Measurements from ENCODE around the gene DMAP1.

The DMAP1 gene

GRCh38 chr1:44256762-44257554, 43.7 kb downstream of the DMAP1 start:
- DNase-seq: no peak

- no peak for DNase-seq
Measured at GRCh38 chr1:44259090-44259489, 45.8 kb downstream of the DMAP1 start.

- DNase-seq: no peak
Measured at GRCh38 chr1:44260792-44261170, 47.5 kb downstream of the DMAP1 start.

- no peak for DNase-seq
Measured at GRCh38 chr1:44261171-44261817, 48.0 kb downstream of the DMAP1 start.

- DNase-seq: no peak
Measured at GRCh38 chr1:44261962-44262361, 48.7 kb downstream of the DMAP1 start.

GRCh38 chr1:44262414-44262813, 49.1 kb downstream of the DMAP1 start:
- no peak for DNase-seq

GRCh38 chr1:44262816-44263567, 49.7 kb downstream of the DMAP1 start:
- DNase-seq: no peak

GRCh38 chr1:44263568-44264450, 50.5 kb downstream of the DMAP1 start:
- DNase-seq: no peak

- no peak for DNase-seq
Measured at GRCh38 chr1:44264451-44264771, 51.1 kb downstream of the DMAP1 start.

- DNase-seq: no peak
Measured at GRCh38 chr1:44265656-44266358, 52.5 kb downstream of the DMAP1 start.

- no peak for DNase-seq
Measured at GRCh38 chr1:44266400-44267344, 53.4 kb downstream of the DMAP1 start.

GRCh38 chr1:44267438-44267837, 54.2 kb downstream of the DMAP1 start:
- DNase-seq: no peak

GRCh38 chr1:44268054-44268453, 54.8 kb downstream of the DMAP1 start:
- no peak for DNase-seq

All from CD4-positive, alpha-beta T cell treated with Interleukin-10 for 1 hour (primary cell).